ENCODE measurements around the gene TDRD1. TPM values are rescaled to one million over a fixed set of nuclear protein-coding genes. Genes with fewer than 3 reads are reported as not detected.
A peak's percentile ranks its signal among the peaks of the same experiment; 100 is the strongest.

Gene TDRD1
- total RNA-seq, 1 donor from 2014 or later = not detected

GRCh38 chr10:114246679-114247305 lies 67.6 kb downstream of the TDRD1 start:
- DNase-seq (ENCODE audit: low read depth) = peak; percentile 38
- TF ChIP-seq CTCF (conservative IDR thresholded peaks at IDR 0.05; ENCODE audit: low read depth, low read length) = no peak
- H3K4me3 ChIP-seq (ENCODE audit: low read depth, low read length) = no peak overlapping the region

DNA sequence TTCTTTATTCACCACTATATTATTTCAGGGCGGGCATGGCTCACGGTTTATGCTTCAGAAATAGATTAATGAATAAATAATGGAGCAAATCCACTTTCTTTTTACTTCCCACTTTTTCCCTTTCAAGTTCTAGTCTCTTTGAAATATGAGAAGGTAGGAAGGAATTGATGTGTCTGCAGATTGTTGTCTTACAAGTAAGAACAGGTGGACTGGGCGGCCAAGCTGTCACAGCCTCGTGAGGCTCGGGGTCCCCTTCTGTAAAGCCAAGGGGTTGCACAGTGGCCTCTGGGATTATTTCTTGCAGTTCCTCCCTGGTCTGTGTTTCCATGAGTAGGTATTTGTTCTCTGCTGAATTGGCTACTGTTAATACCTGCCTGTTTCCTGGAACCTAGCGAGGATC lies 71.1 kb downstream of the TDRD1 start:
- no peak for TF ChIP-seq CTCF (conservative IDR thresholded peaks at IDR 0.05; ENCODE audit: low read depth, low read length)
- no peak overlapping the region for H3K4me3 ChIP-seq (ENCODE audit: low read depth, low read length)
- no peak for DNase-seq (ENCODE audit: low read depth)

DNA sequence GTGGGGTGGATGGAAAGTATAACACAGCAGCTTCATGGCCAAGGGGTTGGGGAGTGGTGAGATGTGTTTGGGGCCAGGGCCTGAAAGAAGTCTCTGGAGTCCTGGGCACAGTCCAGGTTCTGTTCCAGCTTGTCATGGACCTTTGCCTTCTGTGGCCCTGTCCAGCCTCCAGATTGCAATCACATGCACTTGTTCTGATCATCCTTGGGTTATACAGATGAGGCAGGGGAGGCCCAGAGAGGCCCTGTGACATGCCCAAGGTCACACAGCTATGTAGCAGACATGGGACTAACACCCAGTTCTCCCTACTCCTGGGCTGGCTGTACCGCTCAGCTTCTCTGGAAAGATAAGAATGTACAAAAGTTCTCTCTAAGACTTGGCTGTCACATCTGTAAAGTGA lies 71.6 kb downstream of the TDRD1 start:
- no peak overlapping the region for H3K4me3 ChIP-seq (ENCODE audit: low read depth, low read length)
- no peak for TF ChIP-seq CTCF (conservative IDR thresholded peaks at IDR 0.05; ENCODE audit: low read depth, low read length)
- DNase-seq (ENCODE audit: low read depth) = no peak

- TF ChIP-seq CTCF (conservative IDR thresholded peaks at IDR 0.05; ENCODE audit: low read depth, low read length) = no peak
- DNase-seq (ENCODE audit: low read depth) = no peak
- H3K4me3 ChIP-seq (ENCODE audit: low read depth, low read length) = no peak overlapping the region
These were observed 72.9 kb downstream of the TDRD1 start for GRCh38 chr10:114252092-114252491.

GRCh38 chr10:114252883-114253282 lies 73.7 kb downstream of the TDRD1 start:
- no peak for DNase-seq (ENCODE audit: low read depth)
- TF ChIP-seq CTCF (conservative IDR thresholded peaks at IDR 0.05; ENCODE audit: low read depth, low read length) = no peak
- no peak overlapping the region for H3K4me3 ChIP-seq (ENCODE audit: low read depth, low read length)

GRCh38 chr10:114255227-114255626 lies 76.1 kb downstream of the TDRD1 start:
- no peak for TF ChIP-seq CTCF (conservative IDR thresholded peaks at IDR 0.05; ENCODE audit: low read depth, low read length)
- H3K4me3 ChIP-seq (ENCODE audit: low read depth, low read length) = no peak overlapping the region
- no peak for DNase-seq (ENCODE audit: low read depth)

Measured in epithelial cell of proximal tubule (primary cell).